Esophagus muscularis mucosa (tissue), 3 donors: Measurements from ENCODE around the gene TTI1.

Experiments used
- POLR2A ChIP-seq: fragments of 450-650 bp; IDR thresholded peaks from one replicate; pipeline ENCODE4 v1.6.1; 2017; ENCODE audit warnings: antibody characterized with exemption, moderate library complexity, mild to moderate bottlenecking, low read depth
- POLR2AphosphoS5 ChIP-seq, 2 donors: sonication (generic); formaldehyde crosslinking; IDR thresholded peaks; one replicate each; pipeline ENCODE4 v1.6.1; 2017; ENCODE audit warnings: antibody characterized with exemption in 2 of 2
- TF ChIP-seq, protein P1 (sequence below), 3 experiments: fragments of 200-600 bp in 2 of 3; fragments of 450-650 bp in 1 of 3; sonication (generic) in 2 of 3; IDR thresholded peaks; one replicate each; pipeline ENCODE4 v1.5.1; 2017 to 2019; ENCODE audit warnings: antibody characterized with exemption in 3 of 3, mild to moderate bottlenecking in 2 of 3, moderate library complexity in 1 of 3

DNA sequence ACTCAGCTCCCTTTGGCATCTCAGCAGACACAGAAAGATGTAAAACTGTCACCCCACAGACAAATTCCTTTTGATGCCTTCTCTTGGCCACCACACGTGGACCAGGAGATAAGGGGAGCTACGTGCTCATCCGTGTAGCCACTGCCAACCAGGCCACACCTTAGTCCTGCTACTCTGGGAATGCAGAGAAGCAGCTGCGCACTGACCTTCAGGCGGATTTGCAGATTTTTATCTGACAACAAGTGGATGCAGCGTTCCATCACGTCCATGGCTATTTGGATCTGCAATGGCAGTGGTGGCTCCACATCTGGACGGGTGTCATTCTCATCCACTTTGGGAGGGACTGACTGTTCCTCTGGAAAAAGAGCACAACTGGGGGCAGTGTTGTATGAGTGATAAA, 30.8 kb downstream of the TTI1 start:
- TF ChIP-seq, protein P1, sequence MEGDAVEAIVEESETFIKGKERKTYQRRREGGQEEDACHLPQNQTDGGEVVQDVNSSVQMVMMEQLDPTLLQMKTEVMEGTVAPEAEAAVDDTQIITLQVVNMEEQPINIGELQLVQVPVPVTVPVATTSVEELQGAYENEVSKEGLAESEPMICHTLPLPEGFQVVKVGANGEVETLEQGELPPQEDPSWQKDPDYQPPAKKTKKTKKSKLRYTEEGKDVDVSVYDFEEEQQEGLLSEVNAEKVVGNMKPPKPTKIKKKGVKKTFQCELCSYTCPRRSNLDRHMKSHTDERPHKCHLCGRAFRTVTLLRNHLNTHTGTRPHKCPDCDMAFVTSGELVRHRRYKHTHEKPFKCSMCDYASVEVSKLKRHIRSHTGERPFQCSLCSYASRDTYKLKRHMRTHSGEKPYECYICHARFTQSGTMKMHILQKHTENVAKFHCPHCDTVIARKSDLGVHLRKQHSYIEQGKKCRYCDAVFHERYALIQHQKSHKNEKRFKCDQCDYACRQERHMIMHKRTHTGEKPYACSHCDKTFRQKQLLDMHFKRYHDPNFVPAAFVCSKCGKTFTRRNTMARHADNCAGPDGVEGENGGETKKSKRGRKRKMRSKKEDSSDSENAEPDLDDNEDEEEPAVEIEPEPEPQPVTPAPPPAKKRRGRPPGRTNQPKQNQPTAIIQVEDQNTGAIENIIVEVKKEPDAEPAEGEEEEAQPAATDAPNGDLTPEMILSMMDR (IDR thresholded peaks at IDR 0.05): no peak
- TF ChIP-seq POLR2AphosphoS5 (IDR thresholded peaks at IDR 0.05): no peak
- no peak for TF ChIP-seq POLR2A
